ENCODE results near the gene SIRT2. TPM values are rescaled to one million over a fixed set of nuclear protein-coding genes. Genes with fewer than 3 reads are reported as not detected.

Gene SIRT2
- total RNA-seq, 1 experiment from 2014 or later, result 15.4 TPM

GRCh38 chr19:38837656-38838121 is 61.7 kb downstream of the SIRT2 start (continued):
- no peak for TF ChIP-seq MAX (IDR thresholded peaks at IDR 0.05)

- intact Hi-C loops (cut with micrococcal nuclease), result no loop called here
- POLR2A ChIA-PET, result interaction anchor here (2.4 to 3.0 kb wide), 2 partner anchors 12 to 14 kb away, joined by 10 to 16 read pairs; no protein-coding TSS in a partner anchor
- no peak overlapping the region for H3K4me2 ChIP-seq (ENCODE audit: low read length)
These were observed 62.3 kb downstream of the SIRT2 start for GRCh38 chr19:38836983-38837626.

More at GRCh38 chr19:38836983-38837626, 62.3 kb downstream of the SIRT2 start:
- Histone ChIP-seq H3K9me3 (ENCODE audit: control insufficient read depth in 1 of 2, insufficient read depth in 1 of 2, low read depth in 1 of 2, low read length in 2 of 2) (no peaks in the 10 kb centered on the region), H3K27ac (ENCODE audit: low read depth, low read length) (peak overlapping the region; percentile 15), H3K36me3 (ENCODE audit: control insufficient read depth in 1 of 2, insufficient read depth in 2 of 2, low read length in 2 of 2) (peaks cover 46 to 58% of the 10 kb centered on the region in 2 experiments), H3K4me1 (ENCODE audit: control insufficient read depth in 1 of 2, insufficient read depth in 2 of 2, low read length in 2 of 2) (peaks cover 1 to 30% of the 10 kb centered on the region in 2 experiments; a peak in 3 of 4 replicates), H3K9me2 (ENCODE audit: insufficient read depth) (no peaks in the 10 kb centered on the region), H3K9ac (ENCODE audit: low read length) (no peak overlapping the region), H2AFZ (ENCODE audit: low read depth, low read length, poor library complexity, severe bottlenecking) (no peak overlapping the region), H3K4me3 (replicated peaks in 1 of 2; ENCODE audit: low read depth in 1 of 2, low read length in 2 of 2) (no peak overlapping the region), H3K79me2 (ENCODE audit: insufficient read depth, low read length) (peaks cover 25% of the 10 kb centered on the region), H4K20me1 (ENCODE audit: insufficient read depth) (peaks cover 15% of the 10 kb centered on the region; the same call in 1 of the 2 replicates), H3K27me3 (ENCODE audit: insufficient read depth, low read length) (no peaks in the 10 kb centered on the region)
- DNase-seq (ENCODE audit: low read depth, low spot score), result no peak
- ChIA-PET RAD21 (ENCODE audit: low non-redundant PET in 1 of 2, low total read pairs in 2 of 2, uncharacterized antibody in 2 of 2, unreplicated experiment in 2 of 2) (no interaction called here), CTCF (interaction anchor here (0.9 to 1.4 kb wide), 3 partner anchors 68 to 434 kb away, joined by 3 to 4 read pairs (median 4); partner anchors contain the start of gene FAM98C)
- TF ChIP-seq MAX (IDR thresholded peaks at IDR 0.05) (no peak), SIN3A (IDR thresholded peaks at IDR 0.05; ENCODE audit: low read depth) (0 out of 2 replicates have a peak, but pooled peaks have one; percentile 26), YY1 (IDR thresholded peaks at IDR 0.05; ENCODE audit: extremely low read depth, insufficient replicate concordance, low read depth, low read length) (no peak), EGR1 (IDR thresholded peaks at IDR 0.05; ENCODE audit: low read depth) (no peak)
- TF ChIP-seq, protein P1, sequence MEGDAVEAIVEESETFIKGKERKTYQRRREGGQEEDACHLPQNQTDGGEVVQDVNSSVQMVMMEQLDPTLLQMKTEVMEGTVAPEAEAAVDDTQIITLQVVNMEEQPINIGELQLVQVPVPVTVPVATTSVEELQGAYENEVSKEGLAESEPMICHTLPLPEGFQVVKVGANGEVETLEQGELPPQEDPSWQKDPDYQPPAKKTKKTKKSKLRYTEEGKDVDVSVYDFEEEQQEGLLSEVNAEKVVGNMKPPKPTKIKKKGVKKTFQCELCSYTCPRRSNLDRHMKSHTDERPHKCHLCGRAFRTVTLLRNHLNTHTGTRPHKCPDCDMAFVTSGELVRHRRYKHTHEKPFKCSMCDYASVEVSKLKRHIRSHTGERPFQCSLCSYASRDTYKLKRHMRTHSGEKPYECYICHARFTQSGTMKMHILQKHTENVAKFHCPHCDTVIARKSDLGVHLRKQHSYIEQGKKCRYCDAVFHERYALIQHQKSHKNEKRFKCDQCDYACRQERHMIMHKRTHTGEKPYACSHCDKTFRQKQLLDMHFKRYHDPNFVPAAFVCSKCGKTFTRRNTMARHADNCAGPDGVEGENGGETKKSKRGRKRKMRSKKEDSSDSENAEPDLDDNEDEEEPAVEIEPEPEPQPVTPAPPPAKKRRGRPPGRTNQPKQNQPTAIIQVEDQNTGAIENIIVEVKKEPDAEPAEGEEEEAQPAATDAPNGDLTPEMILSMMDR (IDR thresholded peaks at IDR 0.05 in 2 of 3, conservative IDR thresholded peaks at IDR 0.05 in 1 of 3; ENCODE audit: borderline replicate concordance in 1 of 3, insufficient read depth in 1 of 3, low read depth in 2 of 3, low read length in 2 of 3), result no peak
- TSS peak; percentile 4 for BruUV-seq (replicated peaks)
- ATAC-seq, result no peak

All from HCT116 (cell line).